GM13977 (cell line): ENCODE results near the gene TGM4.

Source experiments
- DNase-seq: peaks from one replicate; pipeline ENCODE4 v3.0.0; 2012; ENCODE audit warnings: low spot score
- in situ Hi-C: fragments of 300-500 bp; cut with MboI; formaldehyde crosslinking; loops from one replicate; pipeline ENCODE4 v1.12.0; 2022; ENCODE audit warnings: low sequenced_read_pairs, low pct_unique_long_range_greater_than_20kb, mixed read lengths, inconsistent platforms; ENCODE audit not compliant: unreplicated experiment
- TF ChIP-seq, protein P1 (sequence below): IDR thresholded peaks from 2 replicates; pipeline ENCODE4 v1.5.1; 2012; ENCODE audit warnings: mild to moderate bottlenecking, control low read depth; ENCODE audit not compliant: insufficient read depth; ENCODE audit errors: extremely low read depth, missing control alignments

Gene TGM4

DNA sequence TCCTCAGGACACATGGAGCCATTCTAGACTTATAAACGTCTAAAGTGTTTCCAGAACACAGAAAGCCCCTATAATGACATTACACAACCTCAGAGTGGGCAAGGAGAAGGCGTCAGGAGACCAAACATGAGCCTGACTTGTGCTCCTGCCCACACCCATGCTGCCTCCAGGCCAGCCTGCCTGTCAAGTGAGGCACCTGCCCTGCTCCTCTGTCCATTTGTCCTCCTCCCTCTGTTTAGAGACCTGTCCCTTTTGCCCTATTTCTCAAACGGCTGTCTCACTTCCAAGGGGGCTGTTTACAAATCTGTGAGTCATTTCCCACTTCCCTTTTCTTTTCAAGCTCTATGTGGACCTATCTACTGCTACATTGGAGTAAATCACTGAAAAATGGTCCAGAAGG, 80.6 kb downstream of the TGM4 start:
- in situ Hi-C loops, result no loop called here
- peak; percentile 57 for DNase-seq
- TF ChIP-seq, protein P1, sequence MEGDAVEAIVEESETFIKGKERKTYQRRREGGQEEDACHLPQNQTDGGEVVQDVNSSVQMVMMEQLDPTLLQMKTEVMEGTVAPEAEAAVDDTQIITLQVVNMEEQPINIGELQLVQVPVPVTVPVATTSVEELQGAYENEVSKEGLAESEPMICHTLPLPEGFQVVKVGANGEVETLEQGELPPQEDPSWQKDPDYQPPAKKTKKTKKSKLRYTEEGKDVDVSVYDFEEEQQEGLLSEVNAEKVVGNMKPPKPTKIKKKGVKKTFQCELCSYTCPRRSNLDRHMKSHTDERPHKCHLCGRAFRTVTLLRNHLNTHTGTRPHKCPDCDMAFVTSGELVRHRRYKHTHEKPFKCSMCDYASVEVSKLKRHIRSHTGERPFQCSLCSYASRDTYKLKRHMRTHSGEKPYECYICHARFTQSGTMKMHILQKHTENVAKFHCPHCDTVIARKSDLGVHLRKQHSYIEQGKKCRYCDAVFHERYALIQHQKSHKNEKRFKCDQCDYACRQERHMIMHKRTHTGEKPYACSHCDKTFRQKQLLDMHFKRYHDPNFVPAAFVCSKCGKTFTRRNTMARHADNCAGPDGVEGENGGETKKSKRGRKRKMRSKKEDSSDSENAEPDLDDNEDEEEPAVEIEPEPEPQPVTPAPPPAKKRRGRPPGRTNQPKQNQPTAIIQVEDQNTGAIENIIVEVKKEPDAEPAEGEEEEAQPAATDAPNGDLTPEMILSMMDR, result no peak

DNA sequence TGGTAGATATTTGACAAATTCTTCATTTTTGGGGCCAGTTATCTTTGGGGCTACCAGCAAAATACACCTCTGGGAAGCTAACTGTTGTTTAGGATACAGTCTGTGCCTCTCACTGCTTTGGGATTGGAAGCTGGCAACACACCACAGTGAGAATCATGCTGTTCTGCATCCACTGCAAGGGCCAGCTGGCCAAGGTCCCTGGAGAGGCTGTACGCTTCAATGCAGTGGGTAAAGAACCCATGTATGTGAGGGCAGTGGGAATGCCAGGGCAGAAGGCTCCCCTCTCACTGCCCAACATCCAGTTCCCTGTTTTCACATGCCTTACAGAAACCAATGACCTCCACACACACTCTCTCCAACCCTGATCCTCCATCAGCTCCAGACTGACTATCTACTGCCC, 81.5 kb downstream of the TGM4 start:
- TF ChIP-seq, protein P1, result no peak
- DNase-seq, result no peak
- in situ Hi-C loops, result no loop called here

DNA sequence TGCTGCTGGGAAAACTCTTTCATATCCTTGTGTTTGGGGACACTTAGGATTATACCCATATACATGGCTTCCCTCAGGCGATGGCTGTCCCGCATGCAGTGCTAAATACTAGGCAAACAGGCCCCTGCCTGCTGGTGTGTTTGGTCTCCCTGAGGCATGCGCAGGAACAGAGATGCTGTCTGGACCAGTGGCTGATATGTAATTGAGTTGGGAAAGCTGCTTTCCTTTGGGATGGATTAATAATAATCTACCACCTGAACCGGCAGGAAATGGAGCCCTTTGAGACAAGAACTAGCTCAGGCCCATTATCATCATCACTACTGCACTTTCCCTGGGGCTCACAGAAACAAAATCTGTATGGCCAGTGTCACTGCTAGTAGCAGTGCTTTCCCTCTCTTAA, 83.6 kb downstream of the TGM4 start:
- in situ Hi-C loops, result no loop called here
- DNase-seq, result no peak
- TF ChIP-seq, protein P1, result no peak

DNA sequence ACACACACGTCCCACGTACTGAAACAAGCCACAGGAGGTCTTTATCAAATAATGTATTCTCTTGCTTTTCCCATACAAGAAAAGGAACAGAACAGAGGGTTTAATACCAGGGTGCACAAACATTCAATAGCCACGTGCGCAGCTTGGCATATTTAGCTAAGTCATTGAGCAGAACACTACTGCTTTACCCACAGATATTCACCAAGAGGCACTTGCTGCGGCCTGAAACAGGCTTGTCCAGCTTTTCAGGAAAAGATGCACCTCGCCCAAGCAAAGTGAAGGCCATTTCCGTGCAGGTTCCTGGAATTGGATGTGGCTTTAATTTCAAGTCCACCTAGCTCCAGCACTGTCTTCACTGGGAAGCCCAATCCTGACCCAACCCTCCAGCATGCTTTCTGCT, 84.0 kb downstream of the TGM4 start:
- in situ Hi-C loops, result no loop called here
- no peak for DNase-seq
- TF ChIP-seq, protein P1, result no peak

DNA sequence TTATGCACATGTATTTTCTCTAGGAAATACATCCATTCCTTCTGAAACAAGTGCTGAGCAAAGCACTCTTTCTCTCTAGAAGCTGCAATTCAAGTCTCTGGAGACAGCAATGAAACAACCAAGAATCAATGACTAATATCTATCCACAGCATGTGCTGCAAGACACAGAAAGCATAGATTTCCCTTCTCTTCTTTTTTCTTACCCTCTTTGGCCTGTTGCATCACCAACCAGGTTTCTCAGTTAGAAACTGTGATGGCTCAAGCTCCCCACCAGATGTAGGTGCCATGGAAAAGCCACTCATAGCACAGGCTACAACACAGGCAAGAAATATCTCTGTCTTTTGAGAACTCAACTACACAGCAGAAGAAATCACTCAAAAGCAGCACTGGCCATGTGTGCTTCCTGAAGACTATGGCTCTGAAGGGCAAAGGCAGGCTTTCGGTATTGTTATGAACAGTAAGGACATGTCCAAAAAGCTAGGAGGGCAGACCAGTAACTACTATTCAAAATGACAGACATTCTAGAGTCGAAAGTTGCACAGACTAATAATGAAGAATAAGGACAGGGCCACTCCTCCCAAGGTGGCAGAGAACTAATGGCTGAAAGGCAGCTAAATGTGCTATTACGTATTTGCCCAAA, 86.1 kb downstream of the TGM4 start:
- DNase-seq, result no peak
- TF ChIP-seq, protein P1, result no peak
- in situ Hi-C loops, result no loop called here

DNA sequence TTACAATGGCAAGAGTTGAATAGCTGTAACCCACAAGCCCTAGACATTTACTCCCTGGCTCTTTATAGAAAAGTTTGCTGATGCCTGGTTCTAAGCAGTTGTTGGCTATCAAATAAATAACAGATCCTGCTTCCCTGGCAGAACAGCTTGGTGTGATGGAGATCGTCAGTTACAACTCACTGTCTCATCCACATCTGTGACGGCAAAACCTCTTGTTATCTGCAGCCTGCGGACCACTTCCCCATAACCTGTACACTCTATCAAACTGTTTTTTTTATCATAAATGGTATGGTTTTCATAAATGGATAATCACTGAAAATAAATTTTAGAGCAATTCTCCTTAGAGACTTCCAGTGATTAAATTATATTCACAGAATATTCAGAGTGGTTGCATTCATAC, 87.5 kb downstream of the TGM4 start:
- DNase-seq, result no peak
- TF ChIP-seq, protein P1, result no peak
- in situ Hi-C loops, result no loop called here
